Activated B cell treated with CpG ODN at 0.5 μM for 24 hours (primary cell): ENCODE results near the gene CGAS. TPM values are rescaled to one million over a fixed set of nuclear protein-coding genes. Genes with fewer than 3 reads are reported as not detected.

Experiments
- ATAC-seq: fragments of 200-7000 bp; cut with Tn5 transposase; one replicate; pipeline ENCODE4 v1.10.0; 2021; ENCODE audit warnings: low read depth, mild to moderate bottlenecking, moderate library complexity
- CTCF ChIA-PET: fragments of 350-600 bp; sonication (Branson Sonifier 250); formaldehyde crosslinking; loops from one replicate; lab custom pipeline; 2021; ENCODE audit warnings: antibody characterized with exemption; lab: Charles Lee
- POLR2A ChIA-PET: fragments of 350-600 bp; sonication (Branson Sonifier 250); formaldehyde crosslinking; loops from one replicate; lab custom pipeline; 2021; ENCODE audit warnings: antibody characterized with exemption; lab: Charles Lee
- DNase-seq: peaks from one replicate; pipeline ENCODE4 v3.0.0; 2022
- H3K27ac Mint-ChIP-seq: one replicate; pipeline ENCODE4 v1.8.0; 2020; ENCODE audit warnings: mixed read lengths
- H3K27me3 Mint-ChIP-seq: one replicate; pipeline ENCODE4 v1.8.0; 2021; ENCODE audit warnings: mixed read lengths
- H3K36me3 Mint-ChIP-seq: one replicate; pipeline ENCODE4 v1.8.0; 2021; ENCODE audit warnings: low read depth, mixed read lengths
- H3K4me1 Mint-ChIP-seq: one replicate; pipeline ENCODE4 v1.8.0; 2021; ENCODE audit warnings: mixed read lengths
- H3K4me3 Mint-ChIP-seq: one replicate; pipeline ENCODE4 v1.8.0; 2020; ENCODE audit warnings: mild to moderate bottlenecking, mixed read lengths
- H3K9me3 Mint-ChIP-seq: one replicate; pipeline ENCODE4 v1.8.0; 2020; ENCODE audit warnings: mixed read lengths
- CTCF ChIP-seq: fragments of 200-600 bp; IDR thresholded peaks from one replicate; pipeline ENCODE4 v1.8.0; 2022; ENCODE audit warnings: antibody characterized with exemption, mild to moderate bottlenecking
- intact Hi-C: fragments of 100-400 bp; cut with micrococcal nuclease; formaldehyde crosslinking; loops from one replicate; pipeline ENCODE4 v1.15.1; 2024
- total RNA-seq: library from RNA; stranded (reverse); gene quantifications from 2 replicates; pipeline ENCODE4 v1.2.3, GENCODE V29; 2022

The CGAS gene
- 22.7 and 24.3 TPM in 2 replicates for total RNA-seq

DNA sequence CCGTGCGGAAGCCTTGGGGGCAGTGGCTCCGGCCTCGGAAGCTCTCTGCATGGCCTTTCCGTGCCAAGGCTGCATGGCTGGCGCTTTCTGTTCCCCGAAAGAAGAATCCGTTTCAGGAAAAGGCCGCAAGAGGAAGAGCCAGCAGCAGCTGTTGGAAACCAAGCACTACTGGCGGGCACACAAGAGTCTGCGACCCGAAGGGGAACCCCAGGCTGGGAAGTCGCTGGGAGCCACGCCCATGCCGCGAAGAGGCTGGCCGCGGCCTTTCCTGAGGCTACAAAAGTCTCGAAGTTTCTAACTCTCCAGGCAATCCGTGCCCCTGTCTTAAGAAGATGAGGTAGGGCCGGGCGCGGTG, at the start of gene CGAS:
TSS of gene CGAS (minus strand) at position 191 of the 355 bp plus-strand sequence. CDS start at position 75, 116 bp downstream.
- no peaks in the 10 kb centered on the region for H3K9me3 Mint-ChIP-seq
- H3K27me3 Mint-ChIP-seq, result no peaks in the 10 kb centered on the region
- peak within 1 kb of the TSS; percentile 91 for H3K27ac Mint-ChIP-seq
- ATAC-seq (peak; percentile 78), DNase-seq (peak; percentile 69)
- intact Hi-C loops, result loop anchor here (1.0 to 5.0 kb wide), 6 partner anchors 9 to 1830 kb away; partner anchors contain the start of genes COL12A1, KCNQ5, MTO1 and TMEM30A
- no peak for TF ChIP-seq CTCF
- peaks cover 20% of the 10 kb centered on the region for H3K36me3 Mint-ChIP-seq
- ChIA-PET POLR2A (interaction anchor here (0.9 to 4.0 kb wide), 12 partner anchors 10 to 201 kb away, joined by 3 to 145 read pairs (median 8); partner anchors contain the start of genes EEF1A1, MTO1 and SLC17A5), CTCF (interaction anchor here (1.0 to 2.0 kb wide), 3 partner anchors 9 to 201 kb away, joined by 4 to 13 read pairs (median 7); partner anchors contain the start of genes MTO1 and SLC17A5)
- H3K4me3 Mint-ChIP-seq, result peak within 1 kb of the TSS; percentile 93
- H3K4me1 Mint-ChIP-seq, result peaks cover 22% of the 10 kb centered on the region

- no peak for TF ChIP-seq CTCF
- Mint-ChIP-seq H3K36me3 (peaks cover 76% of the 10 kb centered on the region), H3K4me3 (no peak overlapping the region), H3K27me3 (no peaks in the 10 kb centered on the region), H3K9me3 (no peaks in the 10 kb centered on the region), H3K27ac (no peak overlapping the region), H3K4me1 (no peaks in the 10 kb centered on the region)
- ChIA-PET CTCF (no interaction called here), POLR2A (interaction anchor here (0.7 to 1.1 kb wide), 2 partner anchors 24 to 83 kb away, joined by 3 read pairs; no protein-coding TSS in a partner anchor)
- intact Hi-C loops, result loop anchor here (2.0 kb wide), 1 partner anchor 15 kb away; no protein-coding TSS in a partner anchor
- ATAC-seq (no peak), DNase-seq (no peak)
These were observed 45.8 kb upstream of the CGAS start for GRCh38 chr6:73497915-73498314.

- ATAC-seq, result no peak
- ChIA-PET CTCF (no interaction called here), POLR2A (interaction anchor here (0.7 kb wide), 1 partner anchor 170 kb away, joined by 5 read pairs; no protein-coding TSS in a partner anchor)
- H3K4me1 Mint-ChIP-seq, result peaks cover 2% of the 10 kb centered on the region
- TF ChIP-seq CTCF, result no peak
- H3K27me3 Mint-ChIP-seq, result no peaks in the 10 kb centered on the region
- H3K36me3 Mint-ChIP-seq, result peaks cover 78% of the 10 kb centered on the region
- intact Hi-C loops, result no loop called here
- DNase-seq, result no peak
- no peak overlapping the region for H3K4me3 Mint-ChIP-seq
- H3K9me3 Mint-ChIP-seq, result no peaks in the 10 kb centered on the region
- no peak overlapping the region for H3K27ac Mint-ChIP-seq
These were observed 39.3 kb upstream of the CGAS start for GRCh38 chr6:73491377-73491776.

GRCh38 chr6:73487473-73487872, 35.4 kb upstream of the CGAS start:
- CTCF ChIA-PET, result no interaction called here
- Mint-ChIP-seq H3K9me3 (no peaks in the 10 kb centered on the region), H3K27ac (no peak overlapping the region), H3K36me3 (peaks cover 83% of the 10 kb centered on the region), H3K4me3 (no peak overlapping the region), H3K4me1 (peaks cover 2% of the 10 kb centered on the region), H3K27me3 (no peaks in the 10 kb centered on the region)
- intact Hi-C loops, result loop anchor here (2.0 kb wide), 1 partner anchor 15 kb away; no protein-coding TSS in a partner anchor
- TF ChIP-seq CTCF, result no peak
- POLR2A ChIA-PET, result interaction anchor here (0.6 to 1.3 kb wide), 3 partner anchors 9 to 197 kb away, joined by 3 to 7 read pairs (median 5); no protein-coding TSS in a partner anchor
- no peak for DNase-seq
- no peak for ATAC-seq

- Mint-ChIP-seq H3K9me3 (no peaks in the 10 kb centered on the region), H3K36me3 (peaks cover 83% of the 10 kb centered on the region), H3K27me3 (no peaks in the 10 kb centered on the region), H3K4me3 (no peak overlapping the region), H3K27ac (no peak overlapping the region), H3K4me1 (no peaks in the 10 kb centered on the region)
- TF ChIP-seq CTCF, result no peak
- intact Hi-C loops, result no loop called here
- CTCF ChIA-PET, result no interaction called here
- ATAC-seq, result no peak
- POLR2A ChIA-PET, result interaction anchor here (0.6 to 0.7 kb wide), 3 partner anchors 31 to 196 kb away, joined by 3 to 9 read pairs (median 3); no protein-coding TSS in a partner anchor
- no peak for DNase-seq
These were observed 32.3 kb upstream of the CGAS start for GRCh38 chr6:73484438-73484837.
